ENCODE measurements around the gene STXBP1.

The STXBP1 gene

DNA sequence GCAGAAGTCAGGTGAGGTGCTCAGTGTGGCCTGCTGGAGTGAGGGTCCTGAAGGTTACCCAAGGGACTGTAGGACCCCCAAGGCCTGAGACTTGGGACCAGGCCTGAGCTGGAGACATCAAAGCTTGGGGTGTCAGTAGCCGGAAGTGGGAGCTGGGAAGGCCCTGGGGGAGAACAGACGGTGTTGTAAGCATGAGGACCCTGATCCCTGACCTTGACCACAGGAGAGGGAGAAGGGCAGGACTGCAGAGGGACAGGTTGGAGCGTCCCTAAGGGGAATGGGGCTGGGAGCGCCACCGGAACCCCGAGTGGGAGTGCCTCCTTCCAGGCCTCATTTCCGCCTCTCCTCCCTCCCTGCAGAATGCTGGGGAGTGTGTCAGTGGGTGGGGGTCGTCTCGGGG lies 104.3 kb downstream of the STXBP1 start:
- no peak for DNase-seq

DNA sequence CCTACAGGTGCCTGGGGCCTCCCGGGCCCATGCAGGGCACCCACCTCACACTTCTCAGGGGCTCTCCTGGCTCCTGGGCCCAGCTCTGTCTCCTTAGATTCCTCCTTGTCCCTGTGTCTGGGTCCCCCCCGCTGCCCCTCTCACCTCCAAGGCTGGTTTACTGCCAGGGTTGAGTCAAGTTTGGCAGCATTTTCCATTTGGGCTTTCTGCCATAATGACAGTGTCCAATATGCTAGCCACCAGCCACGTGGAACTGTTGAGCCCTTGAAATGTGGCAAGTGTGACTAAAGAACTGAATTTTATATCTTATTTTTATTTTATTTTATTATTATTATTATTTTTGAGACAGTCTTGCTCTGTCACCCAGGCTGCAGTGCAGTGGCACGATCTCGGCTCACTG lies 105.7 kb downstream of the STXBP1 start:
- no peak for DNase-seq

DNA sequence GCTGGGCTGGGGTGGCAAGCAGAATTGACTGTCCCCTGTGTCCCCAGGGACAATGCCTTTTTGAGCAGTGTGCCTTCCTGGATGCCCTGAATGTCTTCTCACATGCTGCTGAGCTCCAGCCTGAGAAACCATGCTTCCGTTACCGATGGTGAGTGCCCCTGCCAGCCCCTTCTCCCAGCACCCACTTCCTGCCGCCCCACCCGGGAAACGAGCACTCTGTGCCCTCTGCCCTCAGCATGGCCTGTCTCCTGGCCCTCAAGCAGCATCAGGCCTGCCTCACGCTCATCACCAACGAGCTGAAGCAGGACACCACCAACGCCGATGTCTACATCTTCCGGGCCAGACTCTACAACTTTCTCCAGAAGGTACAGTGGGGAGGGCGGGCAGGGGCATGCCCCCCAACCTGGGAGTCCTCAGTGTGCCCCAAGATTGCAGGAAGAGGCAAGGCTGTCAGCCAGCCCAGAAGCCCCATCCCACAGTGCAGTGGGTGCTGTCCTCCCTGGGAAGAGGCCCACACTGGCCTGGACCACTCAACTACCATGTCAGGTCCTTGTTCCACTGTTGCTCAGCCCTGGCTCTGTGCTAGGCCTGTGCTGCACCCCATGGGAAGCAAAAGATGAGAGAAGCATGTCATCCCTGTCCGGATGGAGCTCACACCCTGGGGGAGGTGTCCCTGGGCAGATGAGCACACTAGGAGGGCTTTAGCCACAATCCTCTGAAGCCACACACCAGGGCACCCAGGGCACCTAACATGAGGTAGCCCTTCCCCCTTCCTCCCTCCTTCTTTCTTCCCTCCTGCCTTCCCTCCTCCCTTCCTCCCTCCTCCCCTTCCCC lies 108.2 kb downstream of the STXBP1 start:
- DNase-seq = peak; percentile 15

DNA sequence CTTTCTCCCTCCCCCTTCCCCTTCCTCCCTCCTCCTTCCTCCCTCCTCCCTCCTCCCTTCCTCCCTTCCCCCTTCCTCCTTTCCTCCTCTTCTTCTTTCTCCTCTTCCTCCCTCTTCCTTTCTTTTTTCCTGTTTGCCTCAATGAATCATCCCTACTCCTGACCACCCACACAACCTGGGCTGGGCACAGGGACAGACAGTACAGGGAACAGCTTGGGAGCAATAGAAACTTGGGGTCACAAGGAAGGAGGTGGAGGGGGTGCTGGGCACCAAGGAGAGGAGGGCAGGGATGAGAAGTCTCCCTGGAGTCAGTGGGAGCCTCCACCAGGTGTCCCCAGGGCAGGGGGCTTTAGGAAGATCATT lies 108.8 kb downstream of the STXBP1 start:
- DNase-seq = no peak

DNA sequence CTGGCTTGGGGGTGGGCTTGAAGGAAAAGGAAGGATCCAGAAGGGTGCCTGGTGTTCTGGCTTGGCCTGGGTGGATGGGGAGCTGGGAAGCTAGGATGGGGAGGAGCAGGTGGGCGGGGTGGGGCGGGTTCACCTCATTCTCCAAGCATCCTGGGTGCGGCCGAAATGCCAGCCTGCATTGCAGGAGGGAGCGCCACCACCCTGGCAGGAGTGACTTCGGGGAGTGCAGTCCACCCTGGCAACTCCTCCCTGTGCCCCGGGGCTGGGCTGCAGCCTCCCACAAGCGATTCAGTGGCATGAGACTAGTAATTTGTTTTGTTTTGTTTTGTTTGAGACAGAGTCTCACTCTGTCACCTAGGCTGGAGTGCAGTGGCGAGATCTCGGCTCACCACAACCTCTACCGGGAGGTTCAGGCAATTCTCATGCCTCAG lies 109.3 kb downstream of the STXBP1 start:
- peak; percentile 31 for DNase-seq

DNA sequence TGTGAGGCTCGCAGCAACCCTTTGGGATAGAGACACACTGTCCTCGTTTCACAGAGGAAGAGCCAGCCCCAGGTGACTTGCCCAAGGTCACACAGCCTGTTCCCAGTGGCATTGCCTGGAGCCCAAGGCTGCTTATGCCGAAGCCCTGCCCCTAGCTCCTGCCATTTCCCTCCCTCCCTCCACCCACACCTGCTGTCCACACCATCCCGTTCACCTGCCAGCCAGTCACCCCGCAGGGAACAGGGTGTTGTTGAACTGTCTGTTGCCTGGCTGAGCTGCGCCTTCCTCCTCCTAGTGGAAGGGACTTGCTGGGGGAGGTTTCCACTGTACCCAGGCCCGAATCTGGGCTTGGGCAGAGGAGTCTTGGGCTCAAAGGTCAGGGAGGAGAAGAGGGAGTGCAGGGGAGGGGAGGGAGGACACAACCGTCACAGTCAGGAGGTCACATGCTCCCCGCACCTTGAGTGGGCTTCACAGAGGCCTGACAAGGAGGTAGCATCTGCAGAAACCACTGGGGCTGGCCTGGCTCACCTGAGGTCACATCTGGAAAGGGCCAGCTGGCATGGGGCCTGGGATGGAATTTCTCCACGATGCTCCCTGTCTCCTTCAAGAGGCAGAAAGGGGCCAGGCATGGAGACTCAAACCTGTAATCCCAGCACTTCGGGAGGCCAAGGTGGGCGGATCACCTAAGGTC lies 110.1 kb downstream of the STXBP1 start:
- DNase-seq = no peak

DNA sequence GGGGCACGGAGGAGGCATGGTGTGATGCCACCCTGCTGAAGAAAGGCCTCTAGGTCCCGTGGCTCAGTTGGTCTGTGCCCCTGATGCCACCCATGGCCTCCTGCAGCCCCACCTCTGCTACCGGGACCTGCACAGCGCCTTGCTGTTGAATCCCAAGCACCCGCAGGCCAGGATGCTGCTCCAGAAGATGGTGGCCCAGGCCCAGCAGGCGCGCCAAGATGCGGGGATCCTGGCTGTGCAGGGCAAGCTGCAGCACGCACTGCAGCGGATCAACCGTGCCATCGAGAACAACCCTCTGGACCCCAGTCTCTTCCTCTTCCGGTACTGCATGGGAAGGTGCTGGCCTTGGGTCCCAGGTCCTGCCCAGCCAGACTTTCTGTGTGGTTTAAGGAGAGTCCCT lies 110.9 kb downstream of the STXBP1 start:
- DNase-seq = no peak

DNA sequence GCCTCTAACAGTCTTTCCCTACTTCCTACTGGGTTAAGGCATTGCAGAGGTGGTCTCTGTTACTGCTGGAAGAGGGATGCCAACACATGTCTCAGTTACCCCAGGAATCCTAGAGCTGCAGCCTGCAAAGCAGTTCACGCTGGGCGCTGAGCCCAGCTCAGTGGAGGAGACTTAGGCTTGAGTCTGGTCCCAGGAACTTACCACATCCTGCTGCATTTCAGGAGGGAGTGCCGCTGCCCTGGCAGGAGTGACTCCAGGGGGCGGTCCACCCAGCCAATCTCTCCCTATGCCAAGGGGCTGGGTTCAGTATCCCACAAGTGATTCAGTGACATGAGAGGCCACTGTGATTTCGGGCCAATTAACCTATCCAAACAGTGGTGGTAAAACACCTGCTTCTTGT lies 111.4 kb downstream of the STXBP1 start:
- DNase-seq = peak; percentile 64

DNA sequence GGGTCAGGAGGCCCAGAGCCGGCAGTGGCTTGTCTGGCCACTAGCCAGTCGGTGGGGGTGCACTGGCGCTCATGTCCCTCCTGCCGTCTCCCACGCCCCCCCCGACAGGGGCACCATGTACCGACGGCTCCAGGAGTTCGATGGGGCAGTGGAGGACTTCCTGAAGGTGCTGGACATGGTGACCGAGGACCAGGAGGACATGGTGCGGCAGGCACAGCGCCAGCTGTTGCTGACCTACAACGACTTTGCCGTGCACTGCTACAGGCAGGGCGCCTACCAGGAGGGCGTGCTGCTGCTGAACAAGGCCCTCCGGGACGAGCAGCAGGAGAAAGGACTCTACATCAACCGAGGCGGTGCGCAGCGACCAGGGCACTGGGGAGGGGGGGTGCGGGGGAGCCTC lies 111.9 kb downstream of the STXBP1 start:
- no peak for DNase-seq

DNA sequence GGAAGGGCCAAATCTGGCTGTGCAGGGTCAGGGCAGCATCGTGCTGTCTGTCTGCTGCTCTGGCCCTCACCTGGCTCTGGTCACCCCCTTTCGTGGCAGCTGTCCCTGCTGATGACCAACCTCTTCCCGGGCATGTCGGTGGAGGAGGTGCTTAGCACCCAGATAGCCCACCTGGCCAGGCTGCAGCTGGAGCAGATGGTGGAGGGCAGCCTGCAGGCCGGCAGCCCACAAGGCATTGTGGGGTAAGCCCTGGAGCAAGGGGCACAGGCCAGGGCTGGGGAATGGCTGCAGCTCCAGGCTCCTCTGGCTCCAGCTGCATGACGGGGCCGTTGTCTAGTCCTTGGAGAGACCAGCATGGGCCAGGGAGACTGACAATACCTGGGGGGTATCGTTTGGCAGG lies 114.8 kb downstream of the STXBP1 start:
- DNase-seq = peak; percentile 17

DNA sequence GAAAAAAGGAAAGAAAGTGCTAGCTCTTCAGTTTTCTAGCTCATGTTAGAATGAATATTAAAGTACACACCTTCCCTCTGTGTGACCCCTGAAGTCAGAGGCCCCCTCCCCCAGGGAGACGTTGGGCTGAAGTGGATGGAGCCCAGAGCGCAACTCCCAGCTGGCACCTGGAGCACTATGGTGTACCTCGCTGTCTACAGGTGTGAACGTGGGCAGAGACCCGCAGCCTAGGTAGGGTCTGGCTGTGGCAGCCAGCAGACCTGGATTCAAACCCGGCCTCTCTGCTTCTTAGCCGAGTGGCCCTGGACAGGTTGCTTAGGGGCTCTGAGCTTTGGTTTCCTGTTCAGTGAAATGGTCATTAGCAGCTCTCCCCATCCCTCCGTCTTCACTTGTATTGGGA lies 116.7 kb downstream of the STXBP1 start:
- no peak for DNase-seq

DNA sequence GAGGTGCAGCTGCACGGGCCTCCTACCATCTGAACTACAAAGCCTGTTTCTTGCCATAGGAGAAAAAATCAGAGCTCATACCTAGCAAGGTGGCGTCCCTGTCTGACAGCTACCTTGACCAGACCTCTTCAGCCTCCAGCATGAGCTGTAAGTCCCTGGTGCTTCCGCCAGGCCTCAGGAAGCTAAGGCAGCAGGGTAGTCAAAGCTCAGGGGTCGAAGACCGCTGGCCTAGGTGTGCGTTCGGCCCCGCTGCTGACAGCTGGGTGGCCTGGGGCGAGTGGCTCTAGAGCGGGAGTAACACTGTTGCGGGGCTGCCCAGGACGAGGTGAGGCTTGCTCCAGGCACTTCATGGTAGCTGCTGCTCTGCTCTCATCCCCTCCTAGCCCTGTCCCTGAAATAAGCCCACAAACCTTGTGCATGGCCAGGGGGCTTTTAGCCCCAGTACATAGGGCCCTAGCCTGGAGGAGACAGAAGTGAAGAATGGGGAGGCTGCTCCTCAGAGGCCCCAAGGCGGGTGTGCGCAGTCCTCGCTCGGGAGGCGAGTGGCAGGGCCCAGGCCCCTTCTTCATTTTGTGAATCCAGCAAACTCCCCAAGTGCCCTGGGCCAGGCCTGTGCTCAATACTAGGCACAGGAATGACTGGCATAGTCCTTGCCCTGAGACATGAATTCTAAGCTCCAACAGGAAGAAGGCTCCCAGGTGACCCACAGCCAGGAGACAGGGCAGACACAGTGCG lies 117.6 kb downstream of the STXBP1 start:
- DNase-seq = no peak

DNA sequence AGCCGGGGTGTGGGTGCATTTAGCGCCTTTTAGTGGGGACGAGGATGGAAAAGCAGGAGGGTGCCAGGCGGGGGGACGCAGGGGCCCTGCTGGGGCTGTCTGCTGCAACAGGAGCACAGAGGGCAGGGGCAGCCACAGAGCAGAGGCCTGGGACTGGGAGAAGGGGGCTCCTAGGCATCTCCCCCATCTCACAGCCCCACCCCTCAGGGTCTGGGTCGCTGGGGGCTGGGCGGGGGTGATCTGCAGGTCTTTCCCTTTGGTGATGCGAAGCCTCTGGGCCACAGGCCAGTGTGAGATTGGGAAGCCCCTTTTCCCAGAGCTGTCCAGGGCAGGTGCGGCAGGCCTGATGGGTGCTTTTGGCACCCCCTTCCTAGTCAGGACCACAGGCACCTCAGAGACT lies 118.2 kb downstream of the STXBP1 start:
- no peak for DNase-seq

DNA sequence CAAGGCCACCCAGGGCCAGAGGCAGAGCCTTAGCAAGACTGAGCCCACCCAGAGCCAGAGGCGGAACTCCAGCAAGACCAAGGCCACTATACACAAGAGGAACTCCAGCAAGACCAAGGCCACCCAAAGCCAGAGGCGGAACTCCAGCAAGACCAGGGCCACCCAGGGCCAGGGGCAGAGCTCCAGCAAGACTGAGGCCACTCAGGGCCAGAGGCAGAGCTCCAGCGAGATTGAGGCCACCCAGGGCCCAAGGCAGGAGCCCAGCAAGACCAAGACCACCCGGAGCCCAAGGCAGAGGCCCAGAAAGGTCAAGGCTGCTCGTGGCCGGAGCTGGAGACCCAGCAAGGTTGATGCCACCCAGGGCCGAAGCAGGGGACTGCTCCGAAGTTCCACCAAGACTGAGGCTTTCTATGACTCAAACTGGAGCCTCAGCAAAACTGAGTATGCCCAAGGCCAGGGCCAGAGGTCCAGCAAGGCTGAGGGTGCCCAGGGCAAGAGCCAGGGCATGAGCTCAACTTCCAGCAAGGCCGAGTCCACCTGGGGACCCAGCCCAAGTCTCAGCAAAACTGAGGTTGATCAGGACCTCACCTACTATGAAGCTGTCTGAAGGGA lies 118.8 kb downstream of the STXBP1 start:
- DNase-seq = no peak

DNA sequence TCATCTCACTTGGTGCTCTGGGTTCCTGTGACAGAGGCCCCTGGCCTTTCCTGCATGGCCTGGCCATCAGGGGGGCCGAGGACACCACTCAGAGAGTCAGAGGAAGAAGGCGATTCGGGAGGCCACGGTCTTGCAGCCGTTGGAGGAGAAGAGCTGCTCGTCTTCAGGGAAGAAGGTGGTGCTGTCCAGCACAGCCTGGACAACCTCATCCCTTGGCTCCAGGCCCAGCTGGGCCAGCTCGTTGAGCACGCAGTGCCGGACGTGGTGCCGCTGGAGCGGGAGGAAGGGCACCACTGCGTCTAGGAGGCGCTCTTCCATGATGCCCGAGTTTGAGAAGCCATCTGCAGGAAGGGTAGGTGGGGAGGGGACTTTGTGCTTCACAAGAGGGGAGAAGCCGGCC lies 119.9 kb downstream of the STXBP1 start:
- DNase-seq = no peak

DNA sequence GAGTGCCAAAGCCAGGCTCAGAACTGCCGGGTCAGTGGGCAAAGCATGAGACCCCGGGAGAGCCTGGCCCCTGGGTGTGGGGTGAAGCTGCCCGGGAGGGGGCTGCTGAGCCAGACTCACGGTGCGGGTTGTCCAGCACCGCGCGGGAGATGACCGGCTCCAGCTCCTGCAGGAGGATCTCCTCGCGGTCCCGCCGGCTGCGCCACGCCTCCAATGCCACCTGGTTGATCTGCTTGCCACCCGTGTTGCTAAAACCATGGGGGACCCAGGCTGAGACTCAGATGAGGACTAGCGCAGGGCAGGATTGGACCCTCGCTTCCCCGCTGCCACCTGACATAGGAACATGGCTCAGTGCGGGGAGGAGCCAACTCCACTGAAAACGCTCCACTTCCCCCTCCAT lies 120.4 kb downstream of the STXBP1 start:
- no peak for DNase-seq

DNA sequence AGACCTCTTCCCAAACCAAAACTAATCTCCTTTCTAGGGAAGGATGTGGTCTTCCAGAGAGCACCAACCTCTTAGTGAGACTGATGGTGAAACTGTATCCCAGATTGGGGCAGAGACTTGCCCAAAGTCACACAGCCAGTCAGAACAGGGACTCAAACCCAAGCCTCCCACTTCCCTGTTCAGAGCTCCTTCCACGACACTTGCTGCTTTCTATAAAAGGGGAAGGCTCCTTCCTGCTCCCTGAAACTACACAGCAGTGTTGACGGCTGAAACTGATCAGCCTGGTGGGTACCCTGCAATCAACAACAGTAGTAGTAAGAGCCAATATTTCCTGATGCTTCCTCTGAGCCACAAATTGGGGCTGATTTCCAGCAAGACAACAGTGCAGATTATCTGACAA lies 121.5 kb downstream of the STXBP1 start:
- DNase-seq = peak; percentile 10

DNA sequence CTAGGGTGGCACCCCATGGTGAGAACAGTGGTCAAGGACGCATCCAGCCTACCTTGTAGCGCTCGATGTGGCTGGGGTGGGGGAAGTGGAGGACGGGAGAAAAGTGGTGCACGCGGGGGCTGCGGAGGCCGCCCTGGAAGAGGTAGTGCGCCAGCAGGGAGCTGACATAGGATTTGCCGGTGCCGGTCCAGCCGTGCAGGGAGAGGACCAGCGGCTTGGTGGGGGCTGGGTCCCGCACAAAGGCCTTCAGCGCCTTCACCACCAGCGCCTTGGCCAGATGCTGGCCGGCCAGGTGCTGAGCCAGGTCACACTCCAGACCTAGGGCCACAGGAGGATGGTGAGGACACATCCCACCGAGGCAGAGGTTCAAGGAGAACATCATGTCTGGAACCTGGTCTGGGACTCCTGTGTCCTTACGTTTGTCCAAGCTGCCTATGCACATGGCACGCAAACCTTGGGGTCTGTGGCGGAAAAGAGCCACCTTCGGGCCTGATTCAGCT lies 122.2 kb downstream of the STXBP1 start:
- DNase-seq = no peak

DNA sequence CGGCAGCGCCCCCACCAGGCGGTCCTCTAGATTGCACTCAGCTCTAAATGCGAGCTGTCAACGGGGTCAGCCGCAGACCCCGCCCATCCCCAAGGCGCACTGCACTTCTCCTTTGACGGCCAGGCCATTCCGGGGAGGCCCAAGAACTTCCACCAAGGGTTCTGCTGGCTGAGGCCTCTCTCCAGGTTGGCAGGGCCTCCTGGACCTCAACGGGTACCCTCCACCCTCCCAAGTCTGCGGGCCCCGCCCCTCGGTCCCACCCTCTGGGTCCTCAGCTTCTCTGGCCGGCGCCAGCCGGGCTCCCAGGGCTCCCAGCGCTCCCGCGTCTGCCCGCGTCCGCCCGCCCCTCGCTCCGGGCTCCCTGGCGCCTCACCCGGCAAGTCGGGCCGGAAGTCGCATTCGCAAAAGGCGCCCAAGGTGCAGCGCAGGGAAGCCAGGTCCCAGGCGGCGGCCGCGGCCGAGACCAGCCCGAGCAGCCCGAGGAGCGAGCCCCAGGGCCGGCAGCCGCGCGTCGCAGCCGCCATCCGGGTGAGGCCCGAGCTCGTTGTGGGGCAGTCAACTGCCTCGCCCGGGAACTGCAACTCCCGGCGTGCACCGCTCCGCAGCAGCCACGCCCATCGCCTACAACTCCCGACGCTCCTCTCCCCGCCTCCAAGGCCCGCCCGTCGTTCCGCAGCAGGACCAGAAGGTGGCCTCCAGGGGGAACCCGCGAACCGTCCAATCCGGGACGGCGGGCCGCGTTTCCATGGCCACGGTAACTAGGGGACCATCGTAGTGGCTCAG lies 122.9 kb downstream of the STXBP1 start, which contains the start of gene TOR2A:
TOR2A (minus strand) TSS at position 548 of the 783 bp plus-strand sequence; CDS start at position 524, 24 bp downstream.
- peak; percentile 99 for DNase-seq

DNA sequence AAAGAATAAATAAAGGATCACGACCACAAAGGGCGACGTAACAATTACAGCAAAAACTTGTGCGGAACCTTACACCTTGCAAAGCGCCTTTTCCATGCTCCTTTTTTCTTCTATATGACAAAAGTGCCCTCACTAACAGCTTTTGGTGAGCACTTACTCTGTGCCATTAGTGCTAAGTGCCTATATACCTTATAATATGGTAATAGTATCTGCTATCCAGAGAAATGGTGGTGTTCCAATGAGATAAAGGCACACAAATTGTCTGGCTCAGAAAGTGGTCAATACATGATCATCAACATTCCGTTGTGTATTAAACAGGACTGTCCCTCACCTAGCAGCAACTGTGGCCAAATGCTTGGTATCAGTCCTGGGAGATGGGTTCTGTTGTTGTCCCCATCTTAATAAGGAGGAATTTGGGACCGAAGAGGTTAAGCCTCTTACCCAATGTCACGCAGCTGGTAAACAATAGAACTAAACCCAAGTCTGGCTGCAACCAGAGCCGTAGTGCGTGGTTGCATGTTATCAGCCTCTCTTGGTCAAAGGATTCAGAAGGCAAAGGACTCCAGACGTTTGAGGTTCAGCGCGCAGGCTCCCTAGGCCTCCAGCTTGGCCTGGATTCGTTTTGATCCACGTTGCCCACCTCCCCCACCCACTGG lies 123.6 kb downstream of the STXBP1 start:
- DNase-seq = no peak

DNA sequence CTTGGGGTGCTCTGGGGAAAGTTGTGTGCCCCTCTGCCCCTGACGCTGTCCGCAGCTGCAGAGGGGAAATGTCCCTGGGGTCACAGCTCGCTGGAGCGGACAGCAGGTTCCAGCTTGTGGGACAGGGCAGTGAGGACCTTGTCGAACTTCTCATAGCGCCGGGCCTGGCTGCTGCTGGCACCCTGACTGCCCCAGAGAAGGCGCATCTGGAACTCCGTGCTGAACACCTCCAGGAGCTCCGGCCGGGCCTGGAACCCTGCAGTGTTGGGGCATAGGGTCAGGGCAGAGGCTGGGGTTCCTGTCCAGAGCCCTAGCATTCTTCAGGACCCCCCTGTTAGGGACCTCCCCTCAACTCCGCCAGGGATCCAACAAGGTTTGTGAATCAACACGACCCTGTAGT lies 126.6 kb downstream of the STXBP1 start:
- no peak for DNase-seq

All from femur (tissue), 1 donor.